K562 (cell line): ENCODE data around the gene CD93. TPM values are rescaled to one million over a fixed set of nuclear protein-coding genes. Genes with fewer than 3 reads are reported as not detected.

Experiments used
- ATAC-seq: fragments of 200-7000 bp; cut with Tn5 transposase; 3 replicates; pipeline ENCODE4 v1.9.1; 2020; ENCODE audit warnings: moderate library complexity
- BruUV-seq: library from RNA; stranded (reverse); fragments of 400-500 nt; replicated peaks from 2 replicates; lab custom pipeline; 2021; lab: Mats Ljungman, UMichigan
- CTCF ChIA-PET: fragments of 300-600 bp; formaldehyde crosslinking; extraction: SDS; loops from one replicate; lab custom pipeline; 2021; ENCODE audit warnings: low intra/inter-chr PET ratio; lab: Yijun Ruan, JAX
- POLR2A ChIA-PET: fragments of 300-600, 350-650 bp; sonication (Branson Sonifier 250); formaldehyde crosslinking; extraction: SDS; loops from one replicate; lab custom pipeline; 2021; ENCODE audit warnings: antibody characterized with exemption, inconsistent platforms; lab: Yijun Ruan, JAX
- DNase-seq, 4 experiments: peaks; one replicate each; pipeline versions ENCODE4 v3.0.0 to v3.0.0-alpha.2; 2011 to 2018; ENCODE audit warnings: low spot score in 3 of 4, mixed read lengths in 3 of 4; ENCODE audit errors: extremely low read depth in 1 of 4
- FAIRE-seq: peaks from 2 replicates; lab custom pipeline; 2011; peaks lifted over from hg19 to GRCh38; lab: Jason Lieb, UNC
- H2AFZ ChIP-seq: 2 replicates; pipeline ENCODE4 v1.6.0; 2011; ENCODE audit warnings: low read depth, low read length, control low read depth, inconsistent platforms
- H3K27ac ChIP-seq: fragments of 200-600 bp; 3 replicates; pipeline ENCODE4 v1.8.0; 2011; ENCODE audit warnings: low read depth, mild to moderate bottlenecking, control low read depth, inconsistent platforms, low read length, moderate library complexity, mixed read lengths; ENCODE audit errors: extremely low read depth
- H3K27me3 ChIP-seq, 2 experiments: fragments of 300-600 bp in 1 of 2; 2 replicates in 1 of 2; 3 replicates in 1 of 2; pipeline versions ENCODE4 v1.6.0 to v1.8.0; 2011; ENCODE audit warnings: inconsistent platforms in 2 of 2, low read length in 2 of 2, mild to moderate bottlenecking in 1 of 2, mixed read lengths in 1 of 2, moderate library complexity in 1 of 2; ENCODE audit not compliant: control insufficient read depth in 2 of 2, insufficient read depth in 2 of 2
- H3K36me3 ChIP-seq: fragments of 300-600 bp; 3 replicates; pipeline ENCODE4 v1.8.0; 2011; ENCODE audit warnings: mild to moderate bottlenecking, low read length, inconsistent platforms; ENCODE audit not compliant: control insufficient read depth, insufficient read depth
- H3K4me1 ChIP-seq, 2 experiments: fragments of 200-600 bp in 1 of 2; replicated peaks in 1 of 2; 2 replicates in 1 of 2; 3 replicates in 1 of 2; pipeline versions ENCODE4 v1.5.1 to v1.8.0; 2011; ENCODE audit warnings: inconsistent platforms in 2 of 2, low read length in 2 of 2, mild to moderate bottlenecking in 1 of 2, mixed read lengths in 1 of 2, moderate library complexity in 1 of 2; ENCODE audit not compliant: control insufficient read depth in 2 of 2, insufficient read depth in 2 of 2
- H3K4me2 ChIP-seq: 2 replicates; pipeline ENCODE4 v1.6.1; 2011; ENCODE audit warnings: low read length, control low read depth, inconsistent platforms, mixed read lengths; ENCODE audit not compliant: insufficient read depth
- H3K4me3 ChIP-seq: fragments of 200-600 bp; sonication (generic), shearing (Covaris generic); 2 replicates; pipeline ENCODE4 v1.5.1; 2016; ENCODE audit warnings: control low read depth, inconsistent platforms
- H3K79me2 ChIP-seq: fragments of 200-600 bp; 3 replicates; pipeline ENCODE4 v1.8.0; 2011; ENCODE audit warnings: low read length, inconsistent platforms; ENCODE audit not compliant: control insufficient read depth, insufficient read depth
- H3K9ac ChIP-seq, 2 experiments: 2 replicates each; pipeline versions ENCODE4 v1.6.0 to v1.6.1; 2011; ENCODE audit warnings: low read depth in 2 of 2, low read length in 2 of 2, control low read depth in 1 of 2, inconsistent platforms in 1 of 2, mild to moderate bottlenecking in 1 of 2, mixed read lengths in 1 of 2; ENCODE audit not compliant: insufficient read depth in 1 of 2
- H3K9me1 ChIP-seq: one replicate; pipeline ENCODE4 v1.6.0; 2011; ENCODE audit warnings: inconsistent platforms, mild to moderate bottlenecking, low read length, moderate library complexity; ENCODE audit not compliant: control insufficient read depth, insufficient read depth
- H3K9me3 ChIP-seq: replicated peaks from 2 replicates; pipeline ENCODE4 v1.5.1; 2011; ENCODE audit warnings: low read depth, low read length, inconsistent platforms; ENCODE audit not compliant: control insufficient read depth, insufficient read depth
- H4K20me1 ChIP-seq: replicated peaks from 2 replicates; pipeline ENCODE4 v1.6.1; 2011; ENCODE audit warnings: low read length, inconsistent platforms, mixed read lengths; ENCODE audit not compliant: control insufficient read depth, insufficient read depth
- BHLHE40 ChIP-seq: IDR thresholded peaks from 2 replicates; pipeline ENCODE4 v1.6.1; 2011; ENCODE audit warnings: low read length, improper control_type of control experiment
- HNRNPK ChIP-seq: fragments of 200-400 bp; formaldehyde crosslinking; IDR thresholded peaks from one replicate; pipeline ENCODE4 v1.6.1; 2018; ENCODE audit warnings: mild to moderate bottlenecking, low read depth, low read length; ENCODE audit not compliant: poor library complexity, severe bottlenecking
- MAFF ChIP-seq: IDR thresholded peaks from 2 replicates; pipeline ENCODE4 v1.6.1; 2012; ENCODE audit warnings: low read length, improper control_type of control experiment
- RFX7 ChIP-seq: fragments of 250-450 bp; sonication (Bioruptor Pico); IDR thresholded peaks from 2 replicates; pipeline ENCODE4 v1.5.1; 2021; ENCODE audit warnings: mild to moderate bottlenecking
- ZNF184 ChIP-seq: sonication (generic); formaldehyde crosslinking; IDR thresholded peaks from 2 replicates; pipeline ENCODE4 v1.5.0; 2020; ENCODE audit warnings: missing genetic modification reagents
- WGBS: fragments of 100-300 bp; shearing (Covaris generic); methylation state at CpG from one replicate; pipeline ENCODE4 v1.1.6; 2016; ENCODE audit warnings: low coverage, mixed read lengths; ENCODE audit not compliant: insufficient coverage; ENCODE audit errors: missing lambda C conversion rate; 5-methylcytosine and 5-hydroxymethylcytosine counted together
- in situ Hi-C: fragments of 300-500 bp; cut with MboI; formaldehyde crosslinking; loops from 4 replicates; pipeline ENCODE4 v1.15.0; 2018; ENCODE audit warnings: inconsistent platforms, mixed read lengths
- intact Hi-C: fragments of 100-400 bp; cut with micrococcal nuclease; formaldehyde crosslinking; loops from 2 replicates; pipeline ENCODE4 v1.14.2; 2022
- polyA plus RNA-seq, 8 experiments: library from polyadenylated mRNA; depleted of rRNA in 4 of 8; stranded (reverse) in 5 of 8; unstranded in 3 of 8; fragments of >200 nt; fragmentation: Nextera tagmentation in 2 of 8; fragmentation: Illumina TruSeq in 1 of 8; extraction: Ambion mirVana in 2 of 8; extraction: Trizol in 1 of 8; gene quantifications; 2 replicates each; pipeline versions ENCODE4 v1.2.1 to v1.2.3, GENCODE V29; 2011 to 2014; ENCODE audit warnings: inconsistent platforms in 1 of 8, missing spikeins in 1 of 8
- total RNA-seq, 7 experiments: library from RNA; depleted of rRNA in 6 of 7; stranded (reverse); fragments of >200 nt in 6 of 7; fragmentation: Illumina TruSeq in 2 of 7; extraction: Trizol in 2 of 7; gene quantifications; 2 replicates each; pipeline versions ENCODE4 v1.2.1 to v1.2.3, GENCODE V29; 2011 to 2021; ENCODE audit warnings: low replicate concordance in 1 of 7
- TF ChIP-seq, protein P1 (sequence below): sonication (generic); formaldehyde crosslinking; IDR thresholded peaks from 2 replicates; pipeline ENCODE4 v1.8.0; 2022; ENCODE audit warnings: missing genetic modification reagents, mild to moderate bottlenecking, moderate library complexity, borderline replicate concordance
- TF ChIP-seq, protein P2 (sequence below), 2 experiments: fragments of 450-650 bp; formaldehyde crosslinking in 1 of 2; IDR thresholded peaks; 2 replicates each; pipeline versions ENCODE4 v1.4.0 to v1.6.1; 2014 to 2020; ENCODE audit warnings: mild to moderate bottlenecking in 2 of 2, borderline replicate concordance in 1 of 2, low read depth in 1 of 2
- TF ChIP-seq, protein P3 (sequence below): fragments of 450-650 bp; IDR thresholded peaks from 2 replicates; pipeline ENCODE4 v1.6.1; 2017; ENCODE audit warnings: antibody characterized with exemption, mild to moderate bottlenecking

Gene CD93
- total and polyA plus RNA-seq, 9 of the 15 experiments (the other 6 are each of a cell fraction or from before 2014, with no cell fraction given), result 0.03 to 0.20 (median 0.05) TPM

DNA sequence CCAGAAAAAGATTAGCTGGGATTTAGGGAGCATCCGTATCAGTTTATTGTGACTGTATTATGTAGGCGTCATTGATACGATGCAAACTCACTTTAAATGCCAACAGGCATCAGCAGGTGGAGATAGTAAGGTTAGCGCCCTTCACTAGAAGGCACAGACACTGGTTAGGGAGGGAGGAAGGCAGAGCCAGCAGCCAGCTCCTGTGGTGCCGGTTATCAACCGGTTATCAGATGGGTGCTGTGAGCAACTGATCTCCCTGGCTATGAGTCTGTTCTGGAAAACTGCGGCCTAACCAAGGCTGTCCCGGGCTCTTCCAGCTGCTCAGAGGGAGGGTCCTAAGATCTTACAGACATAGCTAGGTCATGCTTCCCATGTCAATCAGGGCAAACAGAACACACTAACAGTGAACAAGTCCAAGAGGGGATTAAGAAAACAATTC is 47.5 kb upstream of the CD93 start:
- BruUV-seq, result TSS peak; percentile 39
- in situ Hi-C loops (no loop called here), intact Hi-C loops (loop anchor here (2.0 to 5.0 kb wide), 5 partner anchors 15 to 721 kb away; no protein-coding TSS in a partner anchor)
- peak; percentile 61 to 87 (median 70) for DNase-seq
- H3K9ac ChIP-seq, result peak overlapping the region; percentile 63 to 86; a peak in 3 of 4 replicates
- H3K4me1 ChIP-seq, result peaks cover 56 to 66% of the 10 kb centered on the region in 2 experiments
- no peaks in the 10 kb centered on the region for H3K9me3 ChIP-seq
- no peaks in the 10 kb centered on the region for H3K9me1 ChIP-seq
- ChIA-PET CTCF (no interaction called here), POLR2A (interaction anchor here (0.6 to 7.2 kb wide), 6 partner anchors 9 to 37 kb away, joined by 3 to 109 read pairs (median 10); no protein-coding TSS in a partner anchor)
- 0% methylated on average over 8 of the region's 8 CpGs for WGBS
- peak; percentile 40 for ATAC-seq
- no peaks in the 10 kb centered on the region for H4K20me1 ChIP-seq
- no peaks in the 10 kb centered on the region for H3K36me3 ChIP-seq
- H3K27me3 ChIP-seq, result no peaks in the 10 kb centered on the region
- H2AFZ ChIP-seq, result no peak overlapping the region
- H3K79me2 ChIP-seq, result 0 out of 3 replicates have a peak, but pooled peaks cover 6% of the 10 kb centered on the region
- H3K27ac ChIP-seq, result peak overlapping the region; percentile 100
- H3K4me3 ChIP-seq, result peak overlapping the region; percentile 1; the same call in 1 of the 2 replicates
- peak overlapping the region; percentile 88 for H3K4me2 ChIP-seq
- FAIRE-seq, result no peak
- no peak for TF ChIP-seq RFX7 (CRISPR knock-in tag)
- no peak for TF ChIP-seq HNRNPK
- TF ChIP-seq, protein P1, sequence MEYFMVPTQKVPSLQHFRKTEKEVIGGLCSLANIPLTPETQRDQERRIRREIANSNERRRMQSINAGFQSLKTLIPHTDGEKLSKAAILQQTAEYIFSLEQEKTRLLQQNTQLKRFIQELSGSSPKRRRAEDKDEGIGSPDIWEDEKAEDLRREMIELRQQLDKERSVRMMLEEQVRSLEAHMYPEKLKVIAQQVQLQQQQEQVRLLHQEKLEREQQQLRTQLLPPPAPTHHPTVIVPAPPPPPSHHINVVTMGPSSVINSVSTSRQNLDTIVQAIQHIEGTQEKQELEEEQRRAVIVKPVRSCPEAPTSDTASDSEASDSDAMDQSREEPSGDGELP, result no peak
- no peak for TF ChIP-seq ZNF184 (CRISPR knock-in tag)
- no peak for TF ChIP-seq MAFF
- TF ChIP-seq, protein P2, sequence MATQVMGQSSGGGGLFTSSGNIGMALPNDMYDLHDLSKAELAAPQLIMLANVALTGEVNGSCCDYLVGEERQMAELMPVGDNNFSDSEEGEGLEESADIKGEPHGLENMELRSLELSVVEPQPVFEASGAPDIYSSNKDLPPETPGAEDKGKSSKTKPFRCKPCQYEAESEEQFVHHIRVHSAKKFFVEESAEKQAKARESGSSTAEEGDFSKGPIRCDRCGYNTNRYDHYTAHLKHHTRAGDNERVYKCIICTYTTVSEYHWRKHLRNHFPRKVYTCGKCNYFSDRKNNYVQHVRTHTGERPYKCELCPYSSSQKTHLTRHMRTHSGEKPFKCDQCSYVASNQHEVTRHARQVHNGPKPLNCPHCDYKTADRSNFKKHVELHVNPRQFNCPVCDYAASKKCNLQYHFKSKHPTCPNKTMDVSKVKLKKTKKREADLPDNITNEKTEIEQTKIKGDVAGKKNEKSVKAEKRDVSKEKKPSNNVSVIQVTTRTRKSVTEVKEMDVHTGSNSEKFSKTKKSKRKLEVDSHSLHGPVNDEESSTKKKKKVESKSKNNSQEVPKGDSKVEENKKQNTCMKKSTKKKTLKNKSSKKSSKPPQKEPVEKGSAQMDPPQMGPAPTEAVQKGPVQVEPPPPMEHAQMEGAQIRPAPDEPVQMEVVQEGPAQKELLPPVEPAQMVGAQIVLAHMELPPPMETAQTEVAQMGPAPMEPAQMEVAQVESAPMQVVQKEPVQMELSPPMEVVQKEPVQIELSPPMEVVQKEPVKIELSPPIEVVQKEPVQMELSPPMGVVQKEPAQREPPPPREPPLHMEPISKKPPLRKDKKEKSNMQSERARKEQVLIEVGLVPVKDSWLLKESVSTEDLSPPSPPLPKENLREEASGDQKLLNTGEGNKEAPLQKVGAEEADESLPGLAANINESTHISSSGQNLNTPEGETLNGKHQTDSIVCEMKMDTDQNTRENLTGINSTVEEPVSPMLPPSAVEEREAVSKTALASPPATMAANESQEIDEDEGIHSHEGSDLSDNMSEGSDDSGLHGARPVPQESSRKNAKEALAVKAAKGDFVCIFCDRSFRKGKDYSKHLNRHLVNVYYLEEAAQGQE (IDR thresholded peaks at IDR 0.05; ENCODE audit: borderline replicate concordance), result peak; percentile 27; the same call in 1 of the 2 replicates
- TF ChIP-seq, protein P2 (CRISPR knock-in tag; IDR thresholded peaks at IDR 0.05; ENCODE audit: low read depth), result no peak
- TF ChIP-seq BHLHE40, result no peak
- TF ChIP-seq, protein P3, sequence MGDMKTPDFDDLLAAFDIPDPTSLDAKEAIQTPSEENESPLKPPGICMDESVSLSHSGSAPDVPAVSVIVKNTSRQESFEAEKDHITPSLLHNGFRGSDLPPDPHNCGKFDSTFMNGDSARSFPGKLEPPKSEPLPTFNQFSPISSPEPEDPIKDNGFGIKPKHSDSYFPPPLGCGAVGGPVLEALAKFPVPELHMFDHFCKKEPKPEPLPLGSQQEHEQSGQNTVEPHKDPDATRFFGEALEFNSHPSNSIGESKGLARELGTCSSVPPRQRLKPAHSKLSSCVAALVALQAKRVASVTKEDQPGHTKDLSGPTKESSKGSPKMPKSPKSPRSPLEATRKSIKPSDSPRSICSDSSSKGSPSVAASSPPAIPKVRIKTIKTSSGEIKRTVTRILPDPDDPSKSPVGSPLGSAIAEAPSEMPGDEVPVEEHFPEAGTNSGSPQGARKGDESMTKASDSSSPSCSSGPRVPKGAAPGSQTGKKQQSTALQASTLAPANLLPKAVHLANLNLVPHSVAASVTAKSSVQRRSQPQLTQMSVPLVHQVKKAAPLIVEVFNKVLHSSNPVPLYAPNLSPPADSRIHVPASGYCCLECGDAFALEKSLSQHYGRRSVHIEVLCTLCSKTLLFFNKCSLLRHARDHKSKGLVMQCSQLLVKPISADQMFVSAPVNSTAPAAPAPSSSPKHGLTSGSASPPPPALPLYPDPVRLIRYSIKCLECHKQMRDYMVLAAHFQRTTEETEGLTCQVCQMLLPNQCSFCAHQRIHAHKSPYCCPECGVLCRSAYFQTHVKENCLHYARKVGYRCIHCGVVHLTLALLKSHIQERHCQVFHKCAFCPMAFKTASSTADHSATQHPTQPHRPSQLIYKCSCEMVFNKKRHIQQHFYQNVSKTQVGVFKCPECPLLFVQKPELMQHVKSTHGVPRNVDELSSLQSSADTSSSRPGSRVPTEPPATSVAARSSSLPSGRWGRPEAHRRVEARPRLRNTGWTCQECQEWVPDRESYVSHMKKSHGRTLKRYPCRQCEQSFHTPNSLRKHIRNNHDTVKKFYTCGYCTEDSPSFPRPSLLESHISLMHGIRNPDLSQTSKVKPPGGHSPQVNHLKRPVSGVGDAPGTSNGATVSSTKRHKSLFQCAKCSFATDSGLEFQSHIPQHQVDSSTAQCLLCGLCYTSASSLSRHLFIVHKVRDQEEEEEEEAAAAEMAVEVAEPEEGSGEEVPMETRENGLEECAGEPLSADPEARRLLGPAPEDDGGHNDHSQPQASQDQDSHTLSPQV, result peak; percentile 88
